T-helper 2 cell (primary cell): ENCODE data around the gene MPO.

Source experiments
- DNase-seq, 5 experiments: peaks; one replicate each; pipeline versions ENCODE4 v3.0.0 to v3.0.0-alpha.2; 2012 to 2022

MPO gene

DNA sequence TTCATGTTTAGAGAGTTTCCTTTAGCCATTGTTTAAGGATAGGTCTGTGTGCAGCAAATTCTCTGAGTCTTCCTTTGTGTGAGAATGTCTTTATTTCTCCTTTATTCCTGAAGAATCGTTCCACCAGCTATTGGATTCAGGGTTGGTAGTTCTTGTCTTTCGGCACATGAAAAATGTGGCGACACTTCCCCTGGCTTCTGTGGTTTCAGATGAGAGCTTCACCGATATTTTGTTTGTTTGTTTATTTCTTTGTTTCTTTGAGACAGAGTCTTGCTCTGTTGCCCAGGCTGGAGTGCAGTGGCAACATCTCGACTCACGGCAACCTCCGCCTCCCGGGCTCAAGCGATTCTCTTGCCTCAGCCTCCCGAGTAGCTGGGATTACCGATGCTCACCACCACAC, 18.6 kb downstream of the MPO start:
- no peak for DNase-seq

DNA sequence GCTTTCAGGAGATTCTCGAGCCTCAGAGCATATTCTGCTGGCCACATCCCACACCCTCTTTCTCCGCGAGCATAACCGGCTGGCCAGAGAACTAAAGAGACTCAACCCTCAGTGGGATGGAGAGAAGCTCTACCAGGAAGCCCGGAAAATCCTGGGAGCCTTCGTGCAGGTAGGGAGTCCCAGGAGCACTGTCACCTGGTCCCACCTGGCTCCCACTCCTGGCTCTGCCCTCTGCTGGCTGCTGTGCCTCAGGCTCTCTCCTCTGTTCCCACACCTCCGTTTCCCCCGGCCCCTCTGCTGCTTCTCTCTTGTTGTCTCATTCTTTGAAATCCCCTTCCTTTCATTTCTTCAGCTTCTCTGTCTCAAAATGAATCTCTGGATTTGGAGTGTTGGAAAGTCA, 25.9 kb downstream of the MPO start:
- DNase-seq: no peak

DNA sequence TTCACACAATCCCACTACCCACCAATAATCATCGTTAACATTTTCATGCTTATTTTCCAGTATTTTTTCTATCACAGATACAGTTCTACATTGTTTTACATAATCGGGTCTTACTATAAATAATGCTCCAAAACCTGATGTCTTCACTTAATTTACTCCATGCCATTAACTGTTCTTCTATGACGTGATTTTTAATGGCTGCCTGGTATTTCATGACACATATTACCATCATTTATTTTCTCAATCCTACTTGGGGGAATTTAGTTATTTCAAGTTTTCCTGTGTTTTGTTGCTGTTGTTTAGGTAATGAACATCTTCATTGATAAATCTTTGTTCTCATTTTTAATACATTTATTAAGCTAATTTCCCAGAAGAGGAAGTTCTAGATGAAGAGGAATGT, 27.7 kb downstream of the MPO start:
- DNase-seq: no peak

DNA sequence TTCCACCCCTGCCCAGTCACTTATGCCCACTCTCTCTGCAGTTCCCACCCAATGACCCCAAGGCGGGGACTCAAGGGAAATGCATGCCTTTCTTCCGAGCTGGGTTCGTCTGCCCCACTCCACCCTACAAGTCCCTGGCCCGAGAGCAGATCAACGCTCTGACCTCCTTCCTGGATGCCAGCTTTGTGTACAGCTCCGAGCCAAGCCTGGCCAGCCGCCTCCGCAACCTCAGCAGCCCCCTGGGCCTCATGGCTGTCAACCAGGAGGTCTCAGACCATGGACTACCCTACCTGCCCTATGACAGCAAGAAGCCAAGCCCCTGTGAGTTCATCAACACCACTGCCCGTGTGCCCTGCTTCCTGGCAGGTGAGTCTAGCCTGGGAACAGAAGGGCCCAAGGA, 28.6 kb downstream of the MPO start:
- DNase-seq: no peak

DNA sequence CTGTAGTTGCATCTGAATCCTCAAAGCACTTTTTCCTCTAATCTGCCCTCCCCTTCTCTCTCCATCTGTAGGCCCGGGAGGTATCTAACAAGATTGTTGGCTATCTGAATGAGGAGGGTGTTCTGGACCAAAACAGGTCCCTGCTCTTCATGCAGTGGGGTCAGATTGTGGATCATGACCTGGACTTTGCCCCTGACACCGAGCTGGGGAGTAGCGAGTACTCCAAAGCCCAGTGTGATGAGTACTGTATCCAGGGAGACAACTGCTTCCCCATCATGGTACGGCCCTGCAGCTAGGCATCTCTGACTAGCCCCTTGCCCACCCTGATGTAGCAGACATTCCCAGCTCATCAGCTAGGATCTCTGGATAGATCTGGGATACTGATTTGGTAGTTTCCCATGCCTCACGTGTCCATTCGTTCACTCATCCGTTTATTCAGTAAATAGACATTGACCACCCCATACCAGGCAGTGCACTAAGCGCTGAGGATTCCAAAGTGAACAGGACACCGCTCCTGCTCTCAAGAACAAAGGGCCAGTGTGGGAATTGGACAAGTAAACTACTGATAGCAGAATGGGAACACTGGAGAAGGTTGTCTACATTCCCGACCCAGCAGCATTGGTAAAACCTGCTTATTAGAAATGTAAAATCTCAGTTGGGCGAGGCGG, 30.3 kb downstream of the MPO start:
- no peak for DNase-seq

DNA sequence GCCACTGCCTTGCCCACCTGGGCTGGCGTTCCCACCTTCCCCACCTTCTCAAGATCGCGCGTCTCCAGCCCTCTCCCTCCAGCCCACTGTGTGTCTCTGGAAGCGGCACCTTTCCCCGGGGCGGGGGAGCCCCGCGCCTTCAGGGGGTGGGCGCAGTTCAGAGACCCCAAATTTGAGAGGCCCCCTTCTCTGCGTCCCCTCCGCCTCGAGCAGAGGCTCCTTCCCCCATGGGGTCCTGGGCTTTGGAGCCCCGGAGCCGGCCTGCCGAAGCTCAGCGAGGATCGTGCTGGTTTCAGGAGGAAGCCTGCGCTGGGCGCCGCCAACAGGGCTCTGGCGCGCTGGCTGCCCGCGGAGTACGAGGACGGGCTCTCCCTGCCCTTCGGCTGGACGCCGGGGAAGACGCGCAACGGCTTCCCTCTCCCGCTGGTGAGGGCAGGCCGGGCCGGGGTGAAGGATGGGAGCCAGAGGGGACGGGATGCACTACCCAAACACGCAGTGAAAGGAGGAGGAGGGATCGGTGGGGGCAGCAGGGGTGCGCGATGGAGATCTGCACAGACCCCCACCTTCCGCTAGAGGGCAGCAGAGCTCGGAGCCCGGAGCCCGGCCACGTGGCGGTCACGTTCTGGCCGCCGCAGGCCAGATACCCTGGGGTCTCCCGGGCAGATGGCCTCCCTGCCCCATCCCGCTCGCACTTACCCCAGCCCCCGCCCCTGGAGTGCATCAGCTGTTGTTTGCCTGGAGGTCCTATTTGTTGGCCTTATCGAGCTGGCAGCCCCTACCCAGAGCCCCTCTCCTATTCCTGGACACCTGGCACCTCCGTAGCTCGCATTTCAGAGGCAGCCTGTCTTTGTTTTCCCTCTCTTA, 31.2 kb downstream of the MPO start:
- DNase-seq: peak; percentile 54 to 68 (median 59)

DNA sequence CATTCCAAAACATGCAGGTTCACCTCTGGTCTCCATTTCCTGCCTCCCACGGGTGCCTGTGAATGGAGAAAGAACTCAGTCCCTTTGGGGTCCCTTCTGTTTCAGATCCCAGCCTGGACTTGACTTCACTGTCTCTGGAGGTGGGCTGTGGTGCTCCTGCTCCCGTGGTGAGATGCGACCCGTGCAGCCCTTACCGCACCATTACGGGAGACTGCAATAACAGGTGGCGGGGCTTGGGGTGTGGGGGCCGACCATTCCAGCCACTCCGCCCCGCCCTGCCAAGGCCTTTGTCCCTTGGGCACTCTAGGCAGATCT, 31.8 kb downstream of the MPO start:
- DNase-seq: no peak

DNA sequence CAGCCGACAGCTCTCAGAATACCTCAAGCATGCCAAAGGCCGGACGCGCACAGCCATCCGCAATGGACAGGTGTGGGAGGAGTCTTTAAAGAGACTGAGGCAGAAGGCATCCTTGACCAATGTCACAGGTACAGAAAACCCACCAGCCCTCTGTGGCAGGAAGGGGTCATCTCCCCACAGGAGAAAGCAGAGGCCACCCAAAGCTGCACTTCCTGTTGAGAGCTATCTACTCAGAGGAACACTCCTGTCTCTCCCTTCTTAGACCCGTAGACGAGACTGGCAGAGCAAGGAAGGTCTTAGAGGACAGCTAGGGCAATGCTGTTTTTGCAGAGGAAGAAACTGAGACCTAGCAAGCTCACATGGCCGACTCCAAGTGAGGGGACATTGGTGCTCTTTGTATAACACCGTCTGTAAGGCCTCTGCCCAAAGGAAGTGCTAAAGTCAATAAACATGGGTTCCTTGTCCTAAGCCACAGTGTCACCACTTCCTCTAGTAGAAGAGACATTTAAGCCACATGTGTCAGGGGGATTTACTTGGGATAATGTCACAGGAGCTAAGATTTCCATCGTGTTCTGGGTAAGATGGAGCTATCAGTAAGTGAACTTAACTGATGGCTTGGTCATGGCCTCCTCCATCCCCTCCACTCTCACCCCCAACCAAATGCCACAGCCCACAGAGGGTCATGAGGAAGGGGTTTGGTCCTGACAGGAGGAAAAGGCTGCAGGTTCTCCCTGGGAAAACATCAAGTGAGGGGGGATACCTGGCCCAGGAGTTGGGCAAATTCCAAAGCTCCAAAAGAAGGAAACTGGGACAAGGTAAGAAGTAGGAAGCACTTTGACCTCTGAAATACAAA, 33.0 kb downstream of the MPO start:
- no peak for DNase-seq

DNA sequence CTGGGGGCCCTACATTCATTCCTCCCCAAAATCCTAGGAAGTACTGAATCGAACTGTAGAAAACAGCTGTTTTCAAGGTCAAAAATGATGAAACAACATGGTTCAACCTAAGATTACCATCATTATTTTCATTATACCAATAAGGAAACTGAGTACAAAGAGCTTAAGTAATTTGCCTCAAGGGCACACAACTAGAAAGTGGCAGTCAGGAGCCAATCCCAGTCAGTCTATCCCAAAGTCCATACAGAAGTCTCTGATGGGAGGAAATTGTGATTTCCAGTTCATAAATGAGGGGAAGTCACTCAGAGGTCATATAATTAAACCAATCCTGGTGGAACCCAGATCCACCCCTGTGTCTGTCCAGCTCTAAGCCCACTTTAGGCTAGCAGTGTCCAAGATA, 34.0 kb downstream of the MPO start:
- no peak for DNase-seq

DNA sequence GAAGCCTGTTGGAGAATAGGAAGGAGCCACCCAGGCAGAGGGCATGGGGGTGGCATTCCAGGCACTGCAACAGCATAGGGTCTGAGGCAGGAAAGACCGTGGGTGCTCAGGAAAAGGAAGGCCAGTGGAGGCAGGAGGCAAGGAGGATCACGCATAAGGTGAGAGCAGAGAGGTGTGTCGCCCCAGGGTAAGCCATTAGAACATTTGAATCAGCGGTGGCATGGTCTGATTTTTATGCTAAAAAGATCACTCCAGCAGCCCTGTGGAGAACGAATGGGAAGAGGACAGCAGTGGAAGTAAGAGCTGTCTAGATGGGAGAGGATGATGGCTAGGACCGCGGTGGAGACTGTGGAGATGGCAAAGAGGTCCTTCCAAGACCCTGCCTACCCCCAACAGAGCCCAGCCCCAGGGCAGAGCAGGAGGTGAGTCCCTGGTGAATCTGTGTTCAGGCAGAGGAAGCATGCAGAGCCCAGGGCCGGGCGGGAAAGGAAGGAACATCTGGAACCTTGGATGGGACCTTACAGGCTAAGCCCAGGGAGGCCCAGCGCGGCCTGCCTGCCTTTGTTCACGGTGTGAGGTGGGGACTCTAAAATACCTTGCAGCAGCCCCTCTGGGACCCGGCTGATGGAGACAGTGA, 34.5 kb downstream of the MPO start:
- no peak for DNase-seq

DNA sequence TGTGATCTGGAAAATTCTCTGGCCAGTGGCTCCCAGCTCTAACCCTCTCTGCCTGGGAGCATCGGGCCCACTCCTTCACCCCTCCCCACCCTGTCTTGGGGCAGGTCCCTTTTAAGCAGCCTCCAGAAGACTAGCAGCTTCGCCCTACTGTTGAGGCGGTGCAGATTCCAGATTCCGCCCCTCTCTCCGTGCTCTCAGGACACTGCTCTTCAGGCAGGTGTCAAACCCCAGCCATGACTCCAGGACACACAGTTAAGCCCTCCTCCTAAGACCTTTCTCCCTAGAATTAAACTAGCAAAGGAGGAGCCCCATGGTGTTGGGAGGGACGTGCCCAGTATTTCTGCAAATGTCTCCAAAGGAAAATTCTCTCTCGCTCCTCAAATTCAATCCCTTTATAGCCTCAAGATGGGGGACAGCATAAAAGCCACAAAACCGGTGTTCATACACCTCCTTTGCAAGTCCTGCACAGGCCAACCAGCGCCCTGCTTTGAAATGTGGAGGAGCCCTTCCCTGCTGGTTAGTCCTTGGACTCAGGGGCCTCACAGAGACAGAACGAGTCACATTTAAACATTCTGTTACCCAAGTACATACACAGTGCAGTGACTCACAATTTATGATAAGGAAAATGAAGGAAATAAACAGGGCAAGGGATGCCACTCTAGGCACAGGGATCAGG, 35.2 kb downstream of the MPO start:
- DNase-seq: no peak

DNA sequence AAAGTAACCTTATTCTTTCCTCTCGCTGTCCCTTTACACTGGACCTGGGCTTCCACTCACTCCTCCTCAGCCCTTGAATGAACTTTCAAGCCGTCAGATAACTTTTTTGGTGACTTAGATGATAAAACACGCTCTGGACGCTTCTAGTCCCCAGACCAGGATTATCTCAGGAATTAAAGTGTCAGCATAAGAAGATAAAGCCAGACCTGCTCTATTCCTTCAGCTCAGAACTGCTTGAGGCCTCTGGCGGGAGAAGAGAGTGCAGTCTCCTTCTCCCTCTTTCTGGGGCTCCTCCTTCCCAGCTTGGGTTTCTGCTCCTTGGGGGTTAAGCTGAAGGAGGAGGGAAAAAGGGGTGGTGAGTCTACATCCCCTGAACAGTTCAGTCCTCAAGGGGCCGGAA, 35.8 kb downstream of the MPO start:
- no peak for DNase-seq

DNA sequence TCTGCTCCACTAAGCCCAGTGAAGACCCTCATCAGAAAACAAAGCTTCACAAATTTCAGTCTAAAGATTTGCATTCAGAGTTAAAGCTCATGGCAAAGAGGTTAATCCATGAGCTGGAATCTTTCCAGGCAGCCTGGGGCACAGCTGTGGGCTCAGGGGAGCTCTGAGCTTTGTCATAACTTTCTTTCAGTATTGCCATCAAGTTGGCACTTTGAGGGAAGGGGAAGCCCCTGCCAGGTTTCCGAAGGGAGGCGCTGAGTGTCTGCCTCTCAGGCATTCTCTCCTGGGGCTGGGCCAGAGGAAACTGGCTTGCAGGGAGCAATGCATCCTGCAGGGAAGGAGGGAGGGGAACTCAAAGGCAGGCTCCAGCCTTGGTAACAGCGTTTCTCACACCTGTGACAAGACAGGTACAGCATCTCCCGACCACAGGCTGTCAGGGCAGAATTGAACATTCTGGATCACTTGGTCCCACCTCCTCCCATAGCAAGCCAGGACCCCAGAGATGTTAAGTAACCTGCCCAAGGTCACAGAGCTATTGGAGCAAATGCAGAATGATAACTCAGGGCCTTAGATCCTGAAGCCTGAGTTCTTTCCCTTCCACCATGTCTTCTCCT, 38.5 kb downstream of the MPO start:
- peak in 1 of 5 experiments; percentile 42 for DNase-seq

DNA sequence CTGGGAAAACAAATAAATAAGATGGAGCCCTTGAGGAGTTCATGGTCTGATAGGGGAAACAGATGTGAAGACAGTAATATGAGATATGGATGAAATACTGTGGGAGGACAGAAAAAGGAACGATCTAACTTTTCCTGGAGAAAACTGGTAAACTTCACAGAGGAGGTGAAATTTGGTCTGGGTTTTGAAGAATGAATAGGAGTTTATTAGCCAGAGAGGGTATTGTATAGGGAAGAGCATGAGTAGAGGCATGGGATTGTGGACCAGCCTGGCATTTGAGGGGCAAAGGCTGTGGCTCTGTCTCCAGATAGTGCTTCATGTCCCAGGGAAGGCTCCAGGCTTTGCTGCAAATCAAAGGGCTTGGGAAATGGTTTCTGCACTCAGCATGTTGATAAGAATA, 40.7 kb downstream of the MPO start:
- DNase-seq: no peak

DNA sequence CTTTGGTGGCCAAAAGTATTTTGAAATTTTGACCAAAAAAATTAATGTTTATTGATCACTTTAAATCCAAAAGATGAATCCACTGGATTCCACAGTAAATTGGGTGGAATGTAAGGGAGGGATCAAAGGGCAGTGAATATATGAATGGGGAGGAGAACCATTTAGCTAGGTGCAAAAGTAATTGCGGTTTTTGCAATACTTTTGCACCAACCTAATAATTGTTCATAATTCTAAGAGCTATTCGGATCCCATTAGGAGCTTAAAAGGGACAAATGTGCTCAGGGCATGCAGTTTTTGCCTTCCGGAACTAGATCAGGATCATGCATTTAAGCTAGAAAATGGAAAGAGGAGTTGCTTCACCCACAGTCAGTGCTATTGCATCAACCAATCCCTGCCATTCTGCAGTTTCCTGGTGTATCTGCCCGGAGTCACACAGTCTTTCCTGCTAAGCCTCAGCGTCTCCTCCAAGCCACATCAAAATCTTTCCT, 42.5 kb downstream of the MPO start, which contains the start of gene LPO:
Gene LPO, plus strand, starts transcription at position 438 of the 488 bp plus-strand sequence. CDS start 4,396 bp downstream, outside the sequence.
- no peak for DNase-seq

DNA sequence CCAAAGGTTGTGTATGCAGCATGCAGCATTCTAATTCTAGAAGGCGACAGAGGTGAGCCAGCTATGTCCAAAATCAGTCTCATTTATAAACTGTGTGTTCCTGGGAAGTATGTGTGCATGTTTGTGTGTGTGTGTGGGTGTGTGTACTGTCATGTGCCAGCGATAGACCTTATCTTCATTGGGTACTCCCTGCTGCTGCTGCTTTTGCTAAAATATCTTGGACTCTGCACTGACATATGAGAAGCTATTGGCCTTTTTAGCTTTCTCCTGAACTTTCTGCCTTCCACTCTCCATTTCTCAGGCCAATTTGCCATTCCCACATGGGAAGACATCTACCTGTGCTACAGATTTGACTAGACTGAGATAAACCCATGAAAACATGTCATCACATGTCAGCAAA, 44.3 kb downstream of the MPO start:
- DNase-seq: no peak

DNA sequence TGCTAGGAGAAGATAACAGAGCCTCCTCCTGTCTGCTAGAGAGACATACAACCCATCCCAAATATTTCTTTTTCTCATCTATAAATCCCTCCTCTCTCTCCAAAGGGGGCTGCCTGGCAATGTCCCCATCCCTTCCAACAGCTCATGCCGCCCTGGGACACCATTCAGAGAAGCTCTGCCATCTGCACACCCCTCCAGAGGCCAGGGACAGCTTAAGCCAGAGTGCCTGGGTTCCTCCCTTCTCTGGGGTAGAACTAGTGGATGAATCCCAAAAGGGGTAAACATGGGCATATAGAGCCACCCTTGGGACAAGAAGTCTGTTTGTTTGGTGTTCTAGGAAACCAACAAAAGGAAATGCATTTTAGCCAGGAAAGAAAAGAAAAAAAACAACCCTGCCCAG, 44.9 kb downstream of the MPO start:
- no peak for DNase-seq

DNA sequence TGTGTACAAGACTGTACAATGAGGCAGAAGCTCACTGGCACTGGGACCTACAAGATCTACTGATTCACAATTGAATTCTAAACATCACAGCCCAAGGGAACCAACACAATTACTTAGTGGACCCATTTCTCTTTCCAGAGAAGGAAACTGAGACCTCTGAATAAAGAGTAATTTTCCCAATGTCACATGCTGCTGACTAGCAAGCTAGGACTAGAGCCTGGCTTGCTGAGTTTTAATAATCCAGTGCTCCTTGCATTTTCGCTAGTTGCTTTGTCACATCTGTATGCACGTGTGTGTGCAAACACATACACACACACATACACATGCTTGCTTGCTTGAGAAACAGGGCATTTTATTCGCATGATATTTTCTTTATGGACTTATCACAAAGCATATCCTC, 46.2 kb downstream of the MPO start:
- DNase-seq: no peak

DNA sequence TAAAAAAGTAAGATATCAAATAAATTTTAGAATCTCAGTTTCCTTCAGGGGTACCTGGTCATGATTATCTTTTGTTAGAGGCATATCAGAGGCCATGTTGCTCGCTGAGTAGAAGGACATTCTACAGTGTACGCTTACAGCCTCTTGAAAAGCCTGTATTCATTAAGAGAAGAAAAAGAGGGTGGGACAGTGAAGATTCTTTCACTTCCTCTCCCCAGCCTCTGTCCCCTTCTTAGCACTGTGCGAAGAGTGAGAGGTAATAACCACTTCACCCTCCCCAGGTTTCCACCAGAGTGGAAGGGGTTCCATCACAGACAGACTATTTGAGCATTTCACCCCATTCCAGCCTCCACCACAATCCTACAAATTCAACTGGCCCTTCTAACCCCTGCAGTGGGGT, 47.2 kb downstream of the MPO start:
- DNase-seq: no peak

DNA sequence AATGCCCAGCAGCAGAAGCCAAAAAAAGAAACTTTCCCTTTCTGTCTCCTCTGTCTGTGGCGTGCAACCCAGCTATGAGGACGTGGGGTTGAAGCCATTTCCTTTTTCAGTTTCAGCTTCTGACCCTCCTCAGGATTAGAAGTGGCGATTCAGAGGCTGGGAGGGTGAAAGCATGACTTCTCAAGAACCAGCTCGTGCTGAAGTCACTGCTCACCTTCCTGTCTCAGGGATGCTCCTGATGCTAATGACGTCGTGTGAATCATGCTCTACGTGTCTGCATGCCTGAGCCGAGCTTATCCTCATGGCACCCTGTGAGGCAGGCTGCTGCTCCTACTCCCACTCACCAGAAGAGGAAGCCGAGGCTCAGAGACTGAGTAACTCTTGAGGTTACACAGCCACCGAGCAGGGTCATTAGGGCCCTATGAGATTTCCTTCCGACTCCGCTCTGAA, 48.0 kb downstream of the MPO start:
- no peak for DNase-seq

DNA sequence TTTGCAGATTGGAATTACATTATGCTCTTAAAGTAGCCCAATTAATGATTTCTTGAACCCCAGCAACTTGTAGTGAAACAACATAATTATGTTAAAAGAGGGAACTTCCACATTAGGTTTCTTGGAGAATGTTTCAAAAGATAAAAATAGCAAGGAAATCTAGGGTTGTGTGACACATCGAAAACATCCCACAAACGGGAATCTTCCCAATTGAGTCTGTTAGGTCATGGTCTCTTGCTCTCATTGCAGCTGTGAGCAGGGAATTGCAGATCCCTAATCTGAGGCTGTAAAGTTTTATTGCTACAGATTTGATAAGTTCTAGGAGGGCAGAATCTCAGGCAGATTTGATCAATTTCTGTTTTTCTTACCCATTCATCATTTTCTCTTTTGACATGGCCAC, 49.1 kb downstream of the MPO start:
- DNase-seq: no peak

DNA sequence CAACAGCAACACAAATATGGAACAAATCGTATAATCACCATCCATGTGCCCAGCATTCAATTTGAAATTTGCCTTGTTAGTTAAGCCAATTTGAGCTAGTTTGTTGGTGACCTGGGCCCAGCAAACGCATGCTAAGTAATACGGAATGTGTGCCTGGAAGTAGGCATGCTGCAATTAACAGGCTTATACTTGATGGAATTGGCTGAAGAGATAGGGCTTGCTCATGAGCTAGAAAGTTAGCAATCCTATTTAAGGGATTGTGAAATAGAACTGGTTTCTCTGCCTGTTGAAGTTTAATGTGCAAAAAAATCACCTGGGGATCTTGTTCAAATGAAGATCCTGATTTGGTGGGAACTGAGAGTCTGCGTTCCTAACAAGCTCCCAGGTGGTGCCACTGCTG, 50.9 kb downstream of the MPO start:
- DNase-seq: no peak
